HEK293 (cell line): ENCODE measurements around the gene EIF3L.

ENCODE experiments used
- CTCF ChIA-PET: fragments of 350-600 bp; formaldehyde crosslinking; extraction: SDS; loops from one replicate; lab custom pipeline; 2021; ENCODE audit warnings: antibody characterized with exemption; lab: Yijun Ruan, JAX
- POLR2A ChIA-PET: fragments of 300-600 bp; formaldehyde crosslinking; extraction: SDS; loops from one replicate; lab custom pipeline; 2020; ENCODE audit warnings: antibody characterized with exemption, inconsistent platforms; lab: Yijun Ruan, JAX
- H3K27ac ChIP-seq: fragments of 200-500 bp; sonication (Bioruptor generic); 2 replicates; pipeline ENCODE4 v1.5.1; 2014; ENCODE audit warnings: low read depth, low read length, control low read depth, inconsistent platforms; ENCODE audit errors: extremely low read depth
- H3K36me3 ChIP-seq, 2 experiments: fragments of 200-500 bp in 1 of 2; sonication (Bioruptor generic) in 1 of 2; 1 replicate in 1 of 2; 2 replicates in 1 of 2; pipeline ENCODE4 v1.5.1; 2014 to 2017; ENCODE audit warnings: inconsistent platforms in 2 of 2, low read length in 2 of 2; ENCODE audit not compliant: control insufficient read depth in 2 of 2, insufficient read depth in 1 of 2
- H3K4me1 ChIP-seq: fragments of 200-500 bp; sonication (Bioruptor generic); 2 replicates; pipeline ENCODE4 v1.5.1; 2014; ENCODE audit warnings: mild to moderate bottlenecking, low read length, inconsistent platforms; ENCODE audit not compliant: control insufficient read depth, insufficient read depth
- H3K4me3 ChIP-seq: 2 replicates; pipeline ENCODE4 v1.5.1; 2011; ENCODE audit warnings: low read depth, mild to moderate bottlenecking, control low read depth, low read length, moderate library complexity
- H3K9me3 ChIP-seq: fragments of 200-500 bp; sonication (Bioruptor generic); 2 replicates; pipeline ENCODE4 v1.5.1; 2014; ENCODE audit warnings: low read depth, low read length, inconsistent platforms; ENCODE audit not compliant: control insufficient read depth, insufficient read depth
- BCL6B ChIP-seq: fragments of 450-650 bp; formaldehyde crosslinking; IDR thresholded peaks from 2 replicates; pipeline ENCODE4 v1.5.1; 2017; ENCODE audit warnings: missing biosample characterization, missing genetic modification characterization
- EGR2 ChIP-seq: fragments of 450-650 bp; formaldehyde crosslinking; IDR thresholded peaks from 2 replicates; pipeline ENCODE4 v1.5.1; 2016; ENCODE audit warnings: low read depth, missing biosample characterization, missing genetic modification characterization
- GLI2 ChIP-seq: fragments of 450-650 bp; formaldehyde crosslinking; IDR thresholded peaks from 2 replicates; pipeline ENCODE4; 2017; ENCODE audit warnings: missing biosample characterization, missing genetic modification characterization, low read depth, borderline replicate concordance
- PRDM1 ChIP-seq: fragments of 450-650 bp; formaldehyde crosslinking; IDR thresholded peaks from 2 replicates; pipeline ENCODE4; 2016; ENCODE audit warnings: missing biosample characterization, missing genetic modification characterization
- RBAK ChIP-seq: fragments of 450-650 bp; formaldehyde crosslinking; IDR thresholded peaks from 2 replicates; pipeline ENCODE4 v1.5.1; 2016; ENCODE audit warnings: missing biosample characterization, missing genetic modification characterization
- SCRT2 ChIP-seq: fragments of 450-650 bp; formaldehyde crosslinking; IDR thresholded peaks from 2 replicates; pipeline ENCODE4 v1.5.1; 2016; ENCODE audit warnings: missing biosample characterization, missing genetic modification characterization
- SP7 ChIP-seq: fragments of 450-650 bp; formaldehyde crosslinking; IDR thresholded peaks from 2 replicates; pipeline ENCODE4 v1.5.1; 2016; ENCODE audit warnings: missing biosample characterization, missing genetic modification characterization
- ZIC2 ChIP-seq: fragments of 450-650 bp; formaldehyde crosslinking; IDR thresholded peaks from 2 replicates; pipeline ENCODE4 v1.5.1; 2016; ENCODE audit warnings: missing biosample characterization, missing genetic modification characterization
- ZNF157 ChIP-seq: fragments of 450-650 bp; formaldehyde crosslinking; IDR thresholded peaks from 2 replicates; pipeline ENCODE4 v1.5.1; 2016; ENCODE audit warnings: missing biosample characterization, missing genetic modification characterization
- ZNF23 ChIP-seq: fragments of 450-650 bp; formaldehyde crosslinking; IDR thresholded peaks from 2 replicates; pipeline ENCODE4 v1.5.1; 2016; ENCODE audit warnings: missing biosample characterization, missing genetic modification characterization, borderline replicate concordance
- ZNF248 ChIP-seq: fragments of 450-650 bp; formaldehyde crosslinking; IDR thresholded peaks from 2 replicates; pipeline ENCODE4 v1.5.1; 2017; ENCODE audit warnings: missing biosample characterization, missing genetic modification characterization
- ZNF302 ChIP-seq: fragments of 450-650 bp; formaldehyde crosslinking; IDR thresholded peaks from 2 replicates; pipeline ENCODE4 v1.5.1; 2016; ENCODE audit warnings: missing biosample characterization, missing genetic modification characterization, low read depth
- ZNF366 ChIP-seq: fragments of 450-650 bp; formaldehyde crosslinking; conservative IDR thresholded peaks from 2 replicates; pipeline ENCODE4 v1.5.1; 2016; ENCODE audit warnings: missing biosample characterization, missing genetic modification characterization
- ZNF426 ChIP-seq: fragments of 450-650 bp; formaldehyde crosslinking; IDR thresholded peaks from 2 replicates; pipeline ENCODE4 v1.5.1; 2017; ENCODE audit warnings: missing biosample characterization, missing genetic modification characterization, mild to moderate bottlenecking, inconsistent platforms, moderate library complexity
- ZNF518A ChIP-seq: fragments of 450-650 bp; formaldehyde crosslinking; conservative IDR thresholded peaks from 2 replicates; pipeline ENCODE4 v1.5.1; 2016; ENCODE audit warnings: low read depth, missing biosample characterization, missing genetic modification characterization
- ZNF544 ChIP-seq: fragments of 450-650 bp; formaldehyde crosslinking; IDR thresholded peaks from 2 replicates; pipeline ENCODE4 v1.5.0; 2017; ENCODE audit warnings: missing biosample characterization, missing genetic modification characterization
- ZNF621 ChIP-seq: fragments of 450-650 bp; formaldehyde crosslinking; IDR thresholded peaks from 2 replicates; pipeline ENCODE4 v1.5.1; 2017; ENCODE audit warnings: missing biosample characterization, missing genetic modification characterization
- ZNF670 ChIP-seq: fragments of 450-650 bp; formaldehyde crosslinking; IDR thresholded peaks from 2 replicates; pipeline ENCODE4 v1.5.1; 2016; ENCODE audit warnings: missing biosample characterization, missing genetic modification characterization, low read depth
- ZNF701 ChIP-seq: fragments of 450-650 bp; formaldehyde crosslinking; IDR thresholded peaks from 2 replicates; pipeline ENCODE4 v1.5.1; 2016; ENCODE audit warnings: missing biosample characterization, missing genetic modification characterization
- ZNF707 ChIP-seq: fragments of 450-650 bp; formaldehyde crosslinking; IDR thresholded peaks from 2 replicates; pipeline ENCODE4 v1.5.1; 2016; ENCODE audit warnings: missing biosample characterization, missing genetic modification characterization
- ZNF785 ChIP-seq: fragments of 450-650 bp; formaldehyde crosslinking; IDR thresholded peaks from 2 replicates; pipeline ENCODE4 v1.5.1; 2016; ENCODE audit warnings: missing biosample characterization, missing genetic modification characterization
- TF ChIP-seq, protein P1 (sequence below): fragments of 450-650 bp; formaldehyde crosslinking; IDR thresholded peaks from 2 replicates; pipeline ENCODE4 v1.5.1; 2017; ENCODE audit warnings: missing biosample characterization, missing genetic modification characterization
- TF ChIP-seq, protein P2 (sequence below): fragments of 450-650 bp; formaldehyde crosslinking; IDR thresholded peaks from 2 replicates; pipeline ENCODE4 v1.5.1; 2016; ENCODE audit warnings: missing biosample characterization, missing genetic modification characterization

EIF3L gene

GRCh38 chr22:37912171-37912570 lies 63.0 kb downstream of the EIF3L start:
- TF ChIP-seq ZNF302 (no peak), ZNF785 (tag by site-specific recombination) (no peak), ZNF23 (no peak)
- Histone ChIP-seq H3K36me3 (peaks cover 28 to 72% of the 10 kb centered on the region in 2 experiments; a peak in 2 of 3 replicates), H3K27ac (peak overlapping the region; percentile 24; the same call in 1 of the 2 replicates), H3K9me3 (no peaks in the 10 kb centered on the region), H3K4me1 (peaks cover 4% of the 10 kb centered on the region; the same call in 1 of the 2 replicates), H3K4me3 (no peak overlapping the region)
- ChIA-PET POLR2A (no interaction called here), CTCF (interaction anchor here (0.6 kb wide), 1 partner anchor 250 kb away, joined by 3 read pairs; no protein-coding TSS in a partner anchor)

DNA sequence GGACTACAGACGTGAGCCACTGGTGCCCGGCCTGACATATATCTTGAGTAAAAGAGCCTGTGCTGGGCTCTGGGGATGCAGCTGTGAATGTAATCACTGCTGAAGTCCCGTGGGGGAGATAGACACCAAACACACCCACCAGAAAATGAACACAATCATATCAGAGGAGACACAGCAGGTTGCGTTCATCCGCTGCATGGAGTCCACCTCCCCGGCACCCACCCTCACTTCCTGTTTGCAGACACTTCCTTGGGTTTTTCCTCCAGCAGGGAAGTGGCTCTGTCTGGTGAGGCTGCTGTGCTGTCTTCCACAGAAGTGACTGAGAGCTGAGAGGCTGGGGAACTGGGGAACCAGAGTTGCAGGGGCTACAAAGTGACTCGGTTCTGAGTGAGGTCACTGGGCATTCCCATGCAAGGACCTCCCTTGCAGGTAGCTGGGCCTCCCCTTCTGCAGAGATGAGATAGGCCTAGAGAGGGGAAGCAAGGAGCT lies 64.1 kb downstream of the EIF3L start:
- POLR2A ChIA-PET = interaction anchor here (0.8 to 4.3 kb wide), 2 partner anchors 8 to 14 kb away, joined by 3 to 25 read pairs; partner anchors contain the start of gene MICALL1
- H3K36me3 ChIP-seq = peaks cover 31 to 75% of the 10 kb centered on the region in 2 experiments; a peak in 2 of 3 replicates
- no peak overlapping the region for H3K4me3 ChIP-seq
- H3K4me1 ChIP-seq = no peaks in the 10 kb centered on the region; the same call in 1 of the 2 replicates
- 0 out of 2 replicates have a peak overlapping the region, but pooled peaks have one; percentile 51 for H3K27ac ChIP-seq
- no peak for TF ChIP-seq ZNF707 (tag by site-specific recombination)
- TF ChIP-seq ZIC2 = peak; percentile 37
- TF ChIP-seq EGR2 (tag by site-specific recombination) = 0 out of 2 replicates have a peak, but pooled peaks have one; percentile 19
- no peak for TF ChIP-seq ZNF670 (tag by site-specific recombination)
- no peak for TF ChIP-seq ZNF366 (tag by site-specific recombination)
- no peaks in the 10 kb centered on the region for H3K9me3 ChIP-seq
- CTCF ChIA-PET = interaction anchor here (1.2 to 1.9 kb wide), 2 partner anchors 17 to 21 kb away, joined by 5 to 7 read pairs; no protein-coding TSS in a partner anchor

DNA sequence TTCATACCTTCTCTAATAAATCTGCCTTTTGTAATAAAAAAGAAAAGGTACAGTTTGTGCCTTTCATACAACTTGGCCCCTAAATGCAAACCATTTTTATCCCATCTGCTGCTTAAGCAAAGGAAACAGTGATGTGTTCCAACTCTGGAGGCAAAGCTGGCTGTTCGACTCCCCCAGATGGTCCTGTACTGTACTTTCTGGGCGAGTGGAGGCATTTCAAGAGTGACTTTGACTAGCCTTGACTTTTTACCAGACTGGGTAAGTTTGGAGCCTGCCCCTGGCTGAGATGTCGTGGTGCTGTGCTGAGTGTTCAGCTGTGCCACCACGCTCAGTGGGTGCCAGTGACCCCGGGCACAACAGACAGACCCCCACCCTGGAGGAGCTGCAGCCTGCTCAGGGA lies 67.1 kb downstream of the EIF3L start:
- Histone ChIP-seq H3K27ac (no peak overlapping the region), H3K4me1 (no peaks in the 10 kb centered on the region), H3K4me3 (no peak overlapping the region), H3K36me3 (peaks cover 46 to 85% of the 10 kb centered on the region in 2 experiments; a peak in 2 of 3 replicates), H3K9me3 (no peaks in the 10 kb centered on the region)
- TF ChIP-seq RBAK (tag by site-specific recombination) (no peak), ZNF426 (tag by site-specific recombination) (no peak), GLI2 (tag by site-specific recombination) (no peak), SP7 (tag by site-specific recombination) (no peak), ZNF621 (no peak), PRDM1 (no peak), SCRT2 (no peak), ZNF157 (no peak), ZNF518A (no peak), BCL6B (tag by site-specific recombination) (no peak), ZNF701 (tag by site-specific recombination) (no peak), ZNF544 (tag by site-specific recombination) (no peak), ZNF248 (tag by site-specific recombination) (no peak)
- TF ChIP-seq, protein P1, sequence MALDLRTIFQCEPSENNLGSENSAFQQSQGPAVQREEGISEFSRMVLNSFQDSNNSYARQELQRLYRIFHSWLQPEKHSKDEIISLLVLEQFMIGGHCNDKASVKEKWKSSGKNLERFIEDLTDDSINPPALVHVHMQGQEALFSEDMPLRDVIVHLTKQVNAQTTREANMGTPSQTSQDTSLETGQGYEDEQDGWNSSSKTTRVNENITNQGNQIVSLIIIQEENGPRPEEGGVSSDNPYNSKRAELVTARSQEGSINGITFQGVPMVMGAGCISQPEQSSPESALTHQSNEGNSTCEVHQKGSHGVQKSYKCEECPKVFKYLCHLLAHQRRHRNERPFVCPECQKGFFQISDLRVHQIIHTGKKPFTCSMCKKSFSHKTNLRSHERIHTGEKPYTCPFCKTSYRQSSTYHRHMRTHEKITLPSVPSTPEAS = no peak
- TF ChIP-seq, protein P2, sequence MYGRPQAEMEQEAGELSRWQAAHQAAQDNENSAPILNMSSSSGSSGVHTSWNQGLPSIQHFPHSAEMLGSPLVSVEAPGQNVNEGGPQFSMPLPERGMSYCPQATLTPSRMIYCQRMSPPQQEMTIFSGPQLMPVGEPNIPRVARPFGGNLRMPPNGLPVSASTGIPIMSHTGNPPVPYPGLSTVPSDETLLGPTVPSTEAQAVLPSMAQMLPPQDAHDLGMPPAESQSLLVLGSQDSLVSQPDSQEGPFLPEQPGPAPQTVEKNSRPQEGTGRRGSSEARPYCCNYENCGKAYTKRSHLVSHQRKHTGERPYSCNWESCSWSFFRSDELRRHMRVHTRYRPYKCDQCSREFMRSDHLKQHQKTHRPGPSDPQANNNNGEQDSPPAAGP = no peak
- POLR2A ChIA-PET = interaction anchor here (0.7 to 4.3 kb wide), 3 partner anchors 11 to 19 kb away, joined by 3 to 25 read pairs (median 7); partner anchors contain the start of gene MICALL1
- CTCF ChIA-PET = interaction anchor here (1.1 to 1.7 kb wide), 2 partner anchors 21 to 49 kb away, joined by 4 read pairs; no protein-coding TSS in a partner anchor
